HepG2 (cell line): ENCODE measurements around the gene TTC38. TPM values are rescaled to one million over a fixed set of nuclear protein-coding genes. Genes with fewer than 3 reads are reported as not detected.

ENCODE experiments used
- ATAC-seq: fragments of 200-7000 bp; cut with Tn5 transposase; 3 replicates; pipeline ENCODE4 v1.9.1; 2020; ENCODE audit warnings: mild to moderate bottlenecking, moderate library complexity
- Bru-seq: library from RNA; stranded (reverse); fragments of 400-500 nt; gene quantifications from one replicate; lab custom pipeline; 2021; lab: Mats Ljungman, UMichigan
- BruChase-seq, 2 experiments: library from RNA; stranded (reverse); fragments of 400-500 nt; gene quantifications; one replicate each; lab custom pipeline; 2021; lab: Mats Ljungman, UMichigan
- BruUV-seq: library from RNA; stranded (reverse); fragments of 400-500 nt; replicated peaks from 2 replicates; lab custom pipeline; 2021; lab: Mats Ljungman, UMichigan
- CTCF ChIA-PET: fragments of 300-600 bp; formaldehyde crosslinking; extraction: SDS; loops from one replicate; lab custom pipeline; 2021; ENCODE audit warnings: low total read pairs, inconsistent platforms, low intra/inter-chr PET ratio; lab: Yijun Ruan, JAX
- POLR2A ChIA-PET: fragments of 350-600 bp; sonication (Branson Sonifier 250); formaldehyde crosslinking; loops from one replicate; lab custom pipeline; 2020; ENCODE audit warnings: antibody characterized with exemption, inconsistent platforms; lab: Yijun Ruan, JAX
- DNase-seq: peaks from one replicate; pipeline ENCODE4 v3.0.0-alpha.2; 2015; ENCODE audit warnings: low spot score
- FAIRE-seq: peaks from 3 replicates; lab custom pipeline; 2011; peaks lifted over from hg19 to GRCh38; lab: Jason Lieb, UNC
- H2AFZ ChIP-seq: one replicate; pipeline ENCODE4 v1.6.1; 2011; ENCODE audit warnings: low read length, inconsistent platforms
- H3K27ac ChIP-seq: fragments of 300-600 bp; 3 replicates; pipeline ENCODE4 v1.8.0; 2011; ENCODE audit warnings: mixed run types, mild to moderate bottlenecking, mixed read lengths, low read length, inconsistent platforms; ENCODE audit not compliant: insufficient read depth; ENCODE audit errors: extremely low read length
- H3K27me3 ChIP-seq, 2 experiments: fragments of 200-600 bp in 1 of 2; 2 replicates in 1 of 2; 3 replicates in 1 of 2; pipeline versions ENCODE4 v1.6.0 to v1.8.0; 2011; ENCODE audit warnings: low read length in 2 of 2, mild to moderate bottlenecking in 2 of 2, moderate library complexity in 2 of 2, inconsistent platforms in 1 of 2; ENCODE audit not compliant: insufficient read depth in 2 of 2, control insufficient read depth in 1 of 2
- H3K36me3 ChIP-seq, 2 experiments: fragments of 200-600 bp in 1 of 2; replicated peaks in 1 of 2; 2 replicates in 1 of 2; 3 replicates in 1 of 2; pipeline versions ENCODE4 v1.5.1 to v1.8.0; 2011; ENCODE audit warnings: low read length in 2 of 2, inconsistent platforms in 1 of 2; ENCODE audit not compliant: insufficient read depth in 2 of 2, control insufficient read depth in 1 of 2
- H3K4me1 ChIP-seq: 2 replicates; pipeline ENCODE4 v1.5.1; 2012; ENCODE audit warnings: low read length, inconsistent platforms; ENCODE audit not compliant: insufficient read depth
- H3K4me2 ChIP-seq: 2 replicates; pipeline ENCODE4 v1.6.0; 2011; ENCODE audit warnings: low read depth, low read length, inconsistent platforms
- H3K4me3 ChIP-seq, 3 experiments: fragments of 200-600 bp in 1 of 3; sonication (generic), shearing (Covaris generic) in 1 of 3; replicated peaks in 1 of 3; 2 replicates each; pipeline ENCODE4 v1.5.1; 2011 to 2016; ENCODE audit warnings: low read length in 3 of 3, inconsistent platforms in 2 of 3, low read depth in 2 of 3, mild to moderate bottlenecking in 2 of 3, control low read depth in 1 of 3, mixed read lengths in 1 of 3; ENCODE audit not compliant: insufficient read depth in 1 of 3
- H3K79me2 ChIP-seq: one replicate; pipeline ENCODE4 v1.6.1; 2011; ENCODE audit warnings: low read length, inconsistent platforms; ENCODE audit not compliant: insufficient read depth
- H3K9ac ChIP-seq: 2 replicates; pipeline ENCODE4 v1.6.0; 2011; ENCODE audit warnings: mild to moderate bottlenecking, low read depth, low read length, inconsistent platforms; ENCODE audit not compliant: insufficient read depth
- H3K9me3 ChIP-seq: 2 replicates; pipeline ENCODE4 v1.5.1; 2012; ENCODE audit warnings: mild to moderate bottlenecking, low read length
- H4K20me1 ChIP-seq: 2 replicates; pipeline ENCODE4 v1.6.0; 2011; ENCODE audit warnings: inconsistent platforms, mild to moderate bottlenecking, low read length, moderate library complexity; ENCODE audit not compliant: insufficient read depth
- ARNT2 ChIP-seq: sonication (generic); formaldehyde crosslinking; IDR thresholded peaks from 2 replicates; pipeline ENCODE4 v1.8.0; 2022; ENCODE audit warnings: mild to moderate bottlenecking, low read depth, missing genetic modification reagents, moderate library complexity
- ASH2L ChIP-seq: fragments of 300-600, 200-600 bp; sonication (generic); IDR thresholded peaks from 2 replicates; pipeline ENCODE4 v1.7.0; 2017; ENCODE audit warnings: low read depth, mild to moderate bottlenecking, moderate library complexity, mixed read lengths, low read length; ENCODE audit not compliant: insufficient read length
- ATF4 ChIP-seq, 2 experiments: fragments of 450-650 bp in 1 of 2; sonication (generic) in 1 of 2; formaldehyde crosslinking; IDR thresholded peaks; 2 replicates each; pipeline versions ENCODE4 v1.5.0 to v1.8.0; 2020 to 2022; ENCODE audit warnings: mild to moderate bottlenecking in 1 of 2, missing genetic modification reagents in 1 of 2
- BRCA1 ChIP-seq: sonication (generic); formaldehyde crosslinking; IDR thresholded peaks from 2 replicates; pipeline ENCODE4 v1.4.0; 2020; ENCODE audit warnings: missing genetic modification reagents
- FOXM1 ChIP-seq: sonication (generic); formaldehyde crosslinking; IDR thresholded peaks from 2 replicates; pipeline ENCODE4 v1.5.0; 2020; ENCODE audit warnings: missing genetic modification reagents
- HDAC2 ChIP-seq: sonication (generic); formaldehyde crosslinking; IDR thresholded peaks from 2 replicates; pipeline ENCODE4 v1.4.0; 2020; ENCODE audit warnings: missing genetic modification reagents
- HOXA5 ChIP-seq: sonication (generic); formaldehyde crosslinking; IDR thresholded peaks from 2 replicates; pipeline ENCODE4 v1.4.0; 2020; ENCODE audit warnings: missing genetic modification reagents
- JDP2 ChIP-seq: sonication (generic); formaldehyde crosslinking; IDR thresholded peaks from 2 replicates; pipeline ENCODE4 v1.8.1; 2022; ENCODE audit warnings: missing genetic modification reagents, borderline replicate concordance
- PLRG1 ChIP-seq: fragments of 450-650 bp; conservative IDR thresholded peaks from 2 replicates; pipeline ENCODE4 v1.6.1; 2016
- POLR2A ChIP-seq, 2 experiments: IDR thresholded peaks; 2 replicates each; pipeline ENCODE4 v1.6.1; 2011; ENCODE audit warnings: low read depth in 2 of 2, low read length in 2 of 2, mild to moderate bottlenecking in 1 of 2, moderate library complexity in 1 of 2; ENCODE audit not compliant: insufficient read depth in 1 of 2
- RBFOX2 ChIP-seq: fragments of 200-400 bp; formaldehyde crosslinking; IDR thresholded peaks from 2 replicates; pipeline ENCODE4 v1.6.1; 2017; ENCODE audit warnings: low read depth, mild to moderate bottlenecking, low read length
- SALL1 ChIP-seq: sonication (generic); formaldehyde crosslinking; IDR thresholded peaks from 2 replicates; pipeline ENCODE4 v1.8.0; 2022; ENCODE audit warnings: mild to moderate bottlenecking, missing genetic modification reagents
- SOX5 ChIP-seq: IDR thresholded peaks from 2 replicates; pipeline ENCODE4 v1.6.1; 2016; ENCODE audit warnings: borderline replicate concordance
- TBX2 ChIP-seq: sonication (generic); formaldehyde crosslinking; IDR thresholded peaks from 2 replicates; pipeline ENCODE4 v1.5.0; 2020; ENCODE audit warnings: missing genetic modification reagents, mild to moderate bottlenecking, borderline replicate concordance
- ZFP90 ChIP-seq: sonication (generic); formaldehyde crosslinking; IDR thresholded peaks from 2 replicates; pipeline ENCODE4 v1.8.0; 2022; ENCODE audit warnings: missing genetic modification reagents, mild to moderate bottlenecking, inconsistent platforms, borderline replicate concordance
- ZNF724P ChIP-seq: sonication (generic); formaldehyde crosslinking; IDR thresholded peaks from 2 replicates; pipeline ENCODE4 v1.8.0; 2022; ENCODE audit warnings: missing genetic modification reagents, borderline replicate concordance
- ZSCAN21 ChIP-seq: sonication (generic); formaldehyde crosslinking; IDR thresholded peaks from 2 replicates; pipeline ENCODE4 v1.8.0; 2022; ENCODE audit warnings: mild to moderate bottlenecking, missing genetic modification reagents, moderate library complexity, borderline replicate concordance
- WGBS: methylation state at CpG from one replicate; pipeline ENCODE4 v1.1.6; 2017; ENCODE audit warnings: low lambda C conversion rate; 5-methylcytosine and 5-hydroxymethylcytosine counted together
- in situ Hi-C: cut with HindIII; loops from 2 replicates; pipeline ENCODE4 v1.10.0; 2017; ENCODE audit warnings: low pct_unique_long_range_greater_than_20kb; ENCODE audit not compliant: extremely low pct_ligation_motif_present
- intact Hi-C: fragments of 100-400 bp; cut with micrococcal nuclease; formaldehyde crosslinking; loops from one replicate; pipeline ENCODE4 v1.10.0; 2022; ENCODE audit not compliant: unreplicated experiment
- long read RNA-seq, 2 experiments: library from RNA in 1 of 2; library from polyadenylated mRNA in 1 of 2; stranded (forward) in 1 of 2; unstranded in 1 of 2; transcript quantifications; one replicate each; pipeline ENCODE4 v2.0.0, GENCODE V29; 2019 to 2022
- polyA minus RNA-seq, 3 experiments: library from RNA; depleted of rRNA, polyadenylated mRNA; stranded (reverse); fragments of >200 nt; gene quantifications; 2 replicates each; pipeline ENCODE4 v1.2.3, GENCODE V29; 2011; ENCODE audit warnings: low replicate concordance in 1 of 3
- polyA plus RNA-seq, 8 experiments: library from polyadenylated mRNA; depleted of rRNA in 3 of 8; stranded (reverse) in 7 of 8; unstranded in 1 of 8; fragments of >200 nt; fragmentation: Illumina TruSeq in 4 of 8; extraction: Trizol in 4 of 8; gene quantifications; 2 replicates each; pipeline versions ENCODE4 v1.2.1 to v1.2.3, GENCODE V29; 2011 to 2016; ENCODE audit warnings: low read depth in 4 of 8, missing spikeins in 1 of 8, mixed read lengths in 1 of 8; ENCODE audit not compliant: insufficient read depth in 1 of 8
- total RNA-seq, 5 experiments: library from RNA; depleted of rRNA; stranded (reverse); fragments of >200 nt; fragmentation: Illumina TruSeq; extraction: Trizol; gene quantifications; 2 replicates each; pipeline ENCODE4 v1.2.3, GENCODE V29; 2016; ENCODE audit warnings: low read depth in 1 of 5

The TTC38 gene
- 105 and 106 TPM in 2 replicates for total RNA-seq (2016; rRNA removed; fragmentation: Illumina TruSeq; extraction: Trizol)
- 14.0 and 16.3 TPM in 2 replicates for total RNA-seq (2016; cell fraction: cytosol; rRNA removed; fragmentation: Illumina TruSeq; extraction: Trizol; ENCODE audit: low read depth)
- 103 and 105 TPM in 2 replicates for total RNA-seq (2016; cell fraction: insoluble cytoplasmic fraction; rRNA removed; fragmentation: Illumina TruSeq; extraction: Trizol)
- 37.6 and 39.1 TPM in 2 replicates for total RNA-seq (2016; cell fraction: membrane; rRNA removed; fragmentation: Illumina TruSeq; extraction: Trizol)
- total RNA-seq (2016; cell fraction: nucleus; rRNA removed; fragmentation: Illumina TruSeq; extraction: Trizol), result 81.8 and 89.6 TPM in 2 replicates
- 101 and 112 TPM in 2 replicates for polyA plus RNA-seq (2011; rRNA removed)
- 120 and 124 TPM in 2 replicates for polyA plus RNA-seq (2011; cell fraction: cytosol; rRNA removed)
- polyA plus RNA-seq (2011; cell fraction: nucleus; rRNA removed), result 228 and 272 TPM in 2 replicates
- polyA plus RNA-seq (2012), result 67.9 and 76.1 TPM in 2 replicates
- polyA plus RNA-seq (2016; cell fraction: cytosol; fragmentation: Illumina TruSeq; extraction: Trizol; ENCODE audit: low read depth), result 14.5 and 15.5 TPM in 2 replicates
- 88.5 and 106 TPM in 2 replicates for polyA plus RNA-seq (2016; cell fraction: insoluble cytoplasmic fraction; fragmentation: Illumina TruSeq; extraction: Trizol; ENCODE audit: low read depth)
- polyA plus RNA-seq (2016; cell fraction: membrane; fragmentation: Illumina TruSeq; extraction: Trizol; ENCODE audit: low read depth), result 24.0 and 28.8 TPM in 2 replicates
- polyA plus RNA-seq (2016; cell fraction: nucleus; fragmentation: Illumina TruSeq; extraction: Trizol; ENCODE audit: insufficient read depth, low read depth), result 141 and 185 TPM in 2 replicates
- 60.8 and 197 TPM in 2 replicates for polyA minus RNA-seq (2011; rRNA and poly(A)+ RNA removed; ENCODE audit: low replicate concordance)
- polyA minus RNA-seq (2011; cell fraction: cytosol; rRNA and poly(A)+ RNA removed), result 88.7 and 103 TPM in 2 replicates
- 101 and 103 TPM in 2 replicates for polyA minus RNA-seq (2011; cell fraction: nucleus; rRNA and poly(A)+ RNA removed)
- Bru-seq, nascent RNA, result percentile 89 among the genes with signal in this experiment
- percentile 90 among the genes with signal in this experiment for BruChase-seq, experiment 1, labeled RNA remaining after a 6-hour chase
- BruChase-seq, experiment 2, labeled RNA remaining after a 2-hour chase, result percentile 91 among the genes with signal in this experiment
- long read RNA-seq, experiment 1, transcript TTC38-201 (14 exons, 2,610 nt), result major isoform, 89 of 129 reads
- long read RNA-seq, experiment 1, partial matches to known transcripts, result 12 of 129 reads
- long read RNA-seq, experiment 1, other reads (novel, unspliced or antisense), result 28 of 129 reads
- long read RNA-seq, experiment 2, transcript TTC38-201 (14 exons, 2,610 nt), result major isoform, 67 of 149 reads
- long read RNA-seq, experiment 2, partial matches to known transcripts, result 58 of 149 reads
- long read RNA-seq, experiment 2, other reads (novel, unspliced or antisense), result 24 of 149 reads

- no TSS peak for BruUV-seq
- no peak within 1 kb of the TSS for H2AFZ ChIP-seq
- intact Hi-C loops, result loop anchor here (2.0 kb wide), 1 partner anchor 17 kb away; the partner anchor contains the start of gene CDPF1
- TF ChIP-seq ZSCAN21 (peak; percentile 54; the same call in 1 of the 2 replicates), ASH2L (peak; percentile 66), SOX5 (CRISPR knock-in tag) (0 out of 2 replicates have a peak, but pooled peaks have one; percentile 24), RBFOX2 (peak; percentile 95), HDAC2 (CRISPR knock-in tag) (no peak; the same call in 1 of the 2 replicates), POLR2A (IDR thresholded peaks at IDR 0.05; ENCODE audit: insufficient read depth in 1 of 2, low read depth in 2 of 2, low read length in 2 of 2) (peak; percentile 80 to 93), SALL1 (CRISPR knock-in tag) (peak; percentile 59; the same call in 1 of the 2 replicates), TBX2 (CRISPR knock-in tag) (peak; percentile 64), JDP2 (CRISPR knock-in tag) (no peak), ZNF724P (CRISPR knock-in tag) (no peak), FOXM1 (CRISPR knock-in tag) (no peak), PLRG1 (no peak), ATF4 (CRISPR knock-in tag; IDR thresholded peaks at IDR 0.05) (peak in 1 of 2 experiments; percentile 45; a peak in 1 of 4 replicates), ARNT2 (CRISPR knock-in tag) (0 out of 2 replicates have a peak, but pooled peaks have one; percentile 29), ZFP90 (CRISPR knock-in tag) (no peak), HOXA5 (CRISPR knock-in tag) (0 out of 2 replicates have a peak, but pooled peaks have one; percentile 42), BRCA1 (no peak)
Measured at GRCh38 chr22:46267431-46268279, at the start of gene TTC38. Gene TTC38 (plus strand): TSS chr22:46268008. CDS start chr22:46268040, 32 bp downstream.

More at GRCh38 chr22:46267431-46268279, at the start of gene TTC38:
- Histone ChIP-seq H3K27me3 (peaks cover 0 to 3% of the 10 kb centered on the region in 2 experiments; a peak in 1 of 5 replicates), H3K36me3 (peaks cover 6 to 29% of the 10 kb centered on the region in 2 experiments), H3K79me2 (peaks cover 27% of the 10 kb centered on the region), H3K4me1 (peaks cover 45% of the 10 kb centered on the region), H3K4me3 (peak within 1 kb of the TSS; percentile 79 to 99 (median 99)), H3K4me2 (peak within 1 kb of the TSS; percentile 96), H3K27ac (peak within 1 kb of the TSS; percentile 98), H4K20me1 (peaks cover 17% of the 10 kb centered on the region), H3K9me3 (peaks cover 7% of the 10 kb centered on the region), H3K9ac (peak within 1 kb of the TSS; percentile 99)
- under 1% methylated on average over 28 of the region's 74 CpGs for WGBS
- no peak for FAIRE-seq
- in situ Hi-C loops, result no loop called here
- ATAC-seq, result peak; percentile 94
- peak; percentile 90 for DNase-seq
- ChIA-PET POLR2A (interaction anchor here (0.8 to 4.9 kb wide), 25 partner anchors 9 to 307 kb away, joined by 3 to 83 read pairs (median 6); partner anchors contain the start of genes CDPF1, GTSE1 and TRMU), CTCF (no interaction called here)
